GM12865 (cell line): ENCODE data around the gene CEACAM7.

Source experiments
- DNase-seq: peaks from one replicate; pipeline ENCODE4 v3.0.0; 2010; ENCODE audit warnings: low read depth
- H3K4me3 ChIP-seq: 2 replicates; pipeline ENCODE4 v1.5.1; 2011; ENCODE audit warnings: mild to moderate bottlenecking, low read depth, low read length, control low read depth
- TF ChIP-seq, protein P1 (sequence below): IDR thresholded peaks from 2 replicates; pipeline ENCODE4 v1.5.1; 2011; ENCODE audit warnings: low read length, control low read depth, low read depth, inconsistent platforms; ENCODE audit not compliant: insufficient read depth; ENCODE audit errors: missing control alignments

The CEACAM7 gene

GRCh38 chr19:41699968-41700323, 11.9 kb upstream of the CEACAM7 start:
- no peak for DNase-seq
- no peak overlapping the region for H3K4me3 ChIP-seq
- TF ChIP-seq, protein P1, sequence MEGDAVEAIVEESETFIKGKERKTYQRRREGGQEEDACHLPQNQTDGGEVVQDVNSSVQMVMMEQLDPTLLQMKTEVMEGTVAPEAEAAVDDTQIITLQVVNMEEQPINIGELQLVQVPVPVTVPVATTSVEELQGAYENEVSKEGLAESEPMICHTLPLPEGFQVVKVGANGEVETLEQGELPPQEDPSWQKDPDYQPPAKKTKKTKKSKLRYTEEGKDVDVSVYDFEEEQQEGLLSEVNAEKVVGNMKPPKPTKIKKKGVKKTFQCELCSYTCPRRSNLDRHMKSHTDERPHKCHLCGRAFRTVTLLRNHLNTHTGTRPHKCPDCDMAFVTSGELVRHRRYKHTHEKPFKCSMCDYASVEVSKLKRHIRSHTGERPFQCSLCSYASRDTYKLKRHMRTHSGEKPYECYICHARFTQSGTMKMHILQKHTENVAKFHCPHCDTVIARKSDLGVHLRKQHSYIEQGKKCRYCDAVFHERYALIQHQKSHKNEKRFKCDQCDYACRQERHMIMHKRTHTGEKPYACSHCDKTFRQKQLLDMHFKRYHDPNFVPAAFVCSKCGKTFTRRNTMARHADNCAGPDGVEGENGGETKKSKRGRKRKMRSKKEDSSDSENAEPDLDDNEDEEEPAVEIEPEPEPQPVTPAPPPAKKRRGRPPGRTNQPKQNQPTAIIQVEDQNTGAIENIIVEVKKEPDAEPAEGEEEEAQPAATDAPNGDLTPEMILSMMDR, result no peak

- no peak overlapping the region for H3K4me3 ChIP-seq
- no peak for DNase-seq
- TF ChIP-seq, protein P1, result no peak
Observed at GRCh38 chr19:41699231-41699967, 11.3 kb upstream of the CEACAM7 start.

- TF ChIP-seq, protein P1, result no peak
- no peak for DNase-seq
- H3K4me3 ChIP-seq, result no peak overlapping the region
Observed at GRCh38 chr19:41698746-41699230, 10.7 kb upstream of the CEACAM7 start.

DNA sequence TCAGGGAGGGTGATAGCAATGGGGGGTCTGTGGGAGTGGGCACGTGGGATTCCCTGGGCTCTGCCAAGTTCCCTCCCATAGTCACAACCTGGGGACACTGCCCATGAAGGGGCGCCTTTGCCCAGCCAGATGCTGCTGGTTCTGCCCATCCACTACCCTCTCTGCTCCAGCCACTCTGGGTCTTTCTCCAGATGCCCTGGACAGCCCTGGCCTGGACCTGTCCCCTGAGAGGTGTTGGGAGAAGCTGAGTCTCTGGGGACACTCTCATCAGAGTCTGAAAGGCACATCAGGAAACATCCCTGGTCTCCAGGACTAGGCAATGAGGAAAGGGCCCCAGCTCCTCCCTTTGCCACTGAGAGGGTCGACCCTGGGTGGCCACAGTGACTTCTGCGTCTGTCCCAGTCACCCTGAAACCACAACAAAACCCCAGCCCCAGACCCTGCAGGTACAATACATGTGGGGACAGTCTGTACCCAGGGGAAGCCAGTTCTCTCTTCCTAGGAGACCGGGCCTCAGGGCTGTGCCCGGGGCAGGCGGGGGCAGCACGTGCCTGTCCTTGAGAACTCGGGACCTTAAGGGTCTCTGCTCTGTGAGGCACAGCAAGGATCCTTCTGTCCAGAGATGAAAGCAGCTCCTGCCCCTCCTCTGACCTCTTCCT, 9.3 kb upstream of the CEACAM7 start:
- H3K4me3 ChIP-seq, result no peak overlapping the region
- TF ChIP-seq, protein P1, result no peak
- DNase-seq, result no peak

GRCh38 chr19:41696402-41697197, 8.5 kb upstream of the CEACAM7 start:
- no peak overlapping the region for H3K4me3 ChIP-seq
- DNase-seq, result no peak
- TF ChIP-seq, protein P1, result no peak

DNA sequence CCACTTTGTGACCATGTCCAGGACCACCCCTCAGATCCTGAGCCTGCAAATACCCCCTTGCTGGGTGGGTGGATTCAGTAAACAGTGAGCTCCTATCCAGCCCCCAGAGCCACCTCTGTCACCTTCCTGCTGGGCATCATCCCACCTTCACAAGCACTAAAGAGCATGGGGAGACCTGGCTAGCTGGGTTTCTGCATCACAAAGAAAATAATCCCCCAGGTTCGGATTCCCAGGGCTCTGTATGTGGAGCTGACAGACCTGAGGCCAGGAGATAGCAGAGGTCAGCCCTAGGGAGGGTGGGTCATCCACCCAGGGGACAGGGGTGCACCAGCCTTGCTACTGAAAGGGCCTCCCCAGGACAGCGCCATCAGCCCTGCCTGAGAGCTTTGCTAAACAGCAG, 7.7 kb upstream of the CEACAM7 start:
- TF ChIP-seq, protein P1, result no peak
- no peak for DNase-seq

More for the DNA sequence above, 7.7 kb upstream of the CEACAM7 start:
- H3K4me3 ChIP-seq, result no peak overlapping the region
